ENCODE results near the gene PRPF6. TPM values are rescaled to one million over a fixed set of nuclear protein-coding genes. Genes with fewer than 3 reads are reported as not detected.
A peak's percentile ranks its signal among the peaks of the same experiment; 100 is the strongest.

PRPF6 gene
- total RNA-seq, 1 donor, result 55.4 TPM

DNA sequence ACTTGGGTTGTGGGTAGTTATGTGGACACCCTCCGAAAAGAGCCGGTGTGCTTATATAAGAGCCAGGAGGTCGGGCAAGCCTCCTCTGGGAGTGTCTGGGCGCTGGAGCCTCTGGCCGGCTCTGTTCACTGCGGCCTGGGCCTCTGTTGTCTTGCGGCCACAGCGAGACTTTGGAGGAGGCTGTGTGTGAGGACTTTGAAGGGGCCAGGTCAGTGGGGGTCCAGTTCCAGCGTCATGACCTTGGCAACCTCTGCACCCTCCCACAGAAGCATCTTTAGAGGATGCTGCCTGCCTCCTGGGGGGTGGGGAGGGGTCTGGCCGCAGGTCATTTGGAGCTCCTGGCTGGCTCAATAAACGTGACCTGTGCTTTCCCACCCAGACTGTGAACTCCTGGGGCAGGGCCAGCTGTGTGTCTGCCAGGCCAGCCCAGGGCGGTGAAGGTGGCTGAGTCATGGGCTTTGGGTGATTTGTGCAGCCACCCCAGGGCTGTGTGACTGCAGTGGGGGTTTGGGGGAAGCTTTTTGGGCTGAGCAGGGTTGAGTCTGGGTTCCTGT, 83.3 kb downstream of the PRPF6 start:
- TF ChIP-seq, protein P1, sequence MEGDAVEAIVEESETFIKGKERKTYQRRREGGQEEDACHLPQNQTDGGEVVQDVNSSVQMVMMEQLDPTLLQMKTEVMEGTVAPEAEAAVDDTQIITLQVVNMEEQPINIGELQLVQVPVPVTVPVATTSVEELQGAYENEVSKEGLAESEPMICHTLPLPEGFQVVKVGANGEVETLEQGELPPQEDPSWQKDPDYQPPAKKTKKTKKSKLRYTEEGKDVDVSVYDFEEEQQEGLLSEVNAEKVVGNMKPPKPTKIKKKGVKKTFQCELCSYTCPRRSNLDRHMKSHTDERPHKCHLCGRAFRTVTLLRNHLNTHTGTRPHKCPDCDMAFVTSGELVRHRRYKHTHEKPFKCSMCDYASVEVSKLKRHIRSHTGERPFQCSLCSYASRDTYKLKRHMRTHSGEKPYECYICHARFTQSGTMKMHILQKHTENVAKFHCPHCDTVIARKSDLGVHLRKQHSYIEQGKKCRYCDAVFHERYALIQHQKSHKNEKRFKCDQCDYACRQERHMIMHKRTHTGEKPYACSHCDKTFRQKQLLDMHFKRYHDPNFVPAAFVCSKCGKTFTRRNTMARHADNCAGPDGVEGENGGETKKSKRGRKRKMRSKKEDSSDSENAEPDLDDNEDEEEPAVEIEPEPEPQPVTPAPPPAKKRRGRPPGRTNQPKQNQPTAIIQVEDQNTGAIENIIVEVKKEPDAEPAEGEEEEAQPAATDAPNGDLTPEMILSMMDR (IDR thresholded peaks at IDR 0.05; ENCODE audit: insufficient read depth, low read length), result no peak
- H3K4me3 ChIP-seq (ENCODE audit: low read depth, low read length), result peak overlapping the region; percentile 88
- DNase-seq (ENCODE audit: low read depth), result peak; percentile 56

DNA sequence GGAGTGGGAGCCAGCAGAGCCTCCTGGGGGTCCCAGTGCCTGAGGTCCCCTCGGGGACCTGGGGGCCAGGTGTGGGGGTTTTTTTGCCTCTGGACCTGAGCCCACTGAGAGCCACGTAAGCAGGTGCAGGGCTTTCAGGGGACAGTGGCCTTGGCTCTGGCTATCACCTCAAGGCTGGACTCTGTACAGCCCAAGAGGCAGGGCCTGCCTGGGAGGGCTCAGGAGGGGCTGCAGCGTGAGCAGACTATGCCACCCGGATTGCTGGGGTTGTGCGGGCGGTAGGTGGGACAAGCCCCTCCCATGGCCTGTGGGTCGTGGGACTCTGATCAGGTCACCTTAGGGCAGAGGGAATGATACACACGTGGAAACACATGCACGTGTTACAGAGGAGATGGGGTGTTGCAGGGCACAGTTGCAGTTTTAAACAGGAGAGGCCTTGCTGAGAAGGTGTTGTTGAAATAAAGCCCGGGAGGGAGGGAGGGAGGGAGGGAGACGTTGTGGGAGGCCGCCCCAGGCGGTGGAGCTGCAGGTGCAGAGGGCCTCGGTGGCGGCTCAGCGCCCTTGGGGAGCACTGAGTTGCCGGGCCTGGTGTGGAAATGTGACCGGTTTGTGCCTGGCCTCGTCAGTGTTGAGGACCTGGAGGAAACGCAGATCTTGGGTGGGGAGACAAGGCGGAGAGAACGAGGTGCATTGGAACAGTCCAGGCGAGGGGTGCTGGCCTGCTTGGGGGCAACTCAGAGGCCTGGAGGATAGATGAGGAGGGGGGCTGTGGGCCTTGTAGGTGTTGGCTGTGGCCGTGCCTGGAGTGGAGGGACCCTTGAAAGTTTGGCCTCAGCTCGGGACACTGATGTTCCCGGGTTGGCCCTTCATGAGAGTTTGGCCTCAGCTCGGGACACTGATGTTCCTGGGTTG, 84.4 kb downstream of the PRPF6 start:
- no peak for DNase-seq (ENCODE audit: low read depth)
- TF ChIP-seq, protein P1 (IDR thresholded peaks at IDR 0.05; ENCODE audit: insufficient read depth, low read length), result no peak
- H3K4me3 ChIP-seq (ENCODE audit: low read depth, low read length), result no peak overlapping the region

DNA sequence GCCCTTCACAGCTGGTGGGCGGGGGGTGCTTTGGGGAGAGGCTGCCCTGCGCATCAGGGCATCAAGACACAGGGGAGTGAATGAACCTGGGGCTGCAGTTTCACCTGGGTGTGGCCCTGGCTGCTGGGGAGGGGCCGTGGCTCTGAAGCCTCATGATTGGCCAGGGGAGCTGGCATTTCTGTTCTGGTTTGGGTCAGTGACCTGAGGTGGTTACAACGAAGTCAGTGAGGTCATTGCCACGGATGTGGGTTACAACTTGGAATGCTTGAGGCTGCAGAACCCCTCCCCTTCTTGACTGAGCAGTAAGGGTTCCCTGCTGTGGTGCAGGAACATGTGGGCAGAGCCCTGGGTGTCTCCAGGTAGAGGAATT, 85.0 kb downstream of the PRPF6 start:
- peak; percentile 59 for DNase-seq (ENCODE audit: low read depth)
- no peak overlapping the region for H3K4me3 ChIP-seq (ENCODE audit: low read depth, low read length)
- TF ChIP-seq, protein P1 (IDR thresholded peaks at IDR 0.05; ENCODE audit: insufficient read depth, low read length), result no peak

DNA sequence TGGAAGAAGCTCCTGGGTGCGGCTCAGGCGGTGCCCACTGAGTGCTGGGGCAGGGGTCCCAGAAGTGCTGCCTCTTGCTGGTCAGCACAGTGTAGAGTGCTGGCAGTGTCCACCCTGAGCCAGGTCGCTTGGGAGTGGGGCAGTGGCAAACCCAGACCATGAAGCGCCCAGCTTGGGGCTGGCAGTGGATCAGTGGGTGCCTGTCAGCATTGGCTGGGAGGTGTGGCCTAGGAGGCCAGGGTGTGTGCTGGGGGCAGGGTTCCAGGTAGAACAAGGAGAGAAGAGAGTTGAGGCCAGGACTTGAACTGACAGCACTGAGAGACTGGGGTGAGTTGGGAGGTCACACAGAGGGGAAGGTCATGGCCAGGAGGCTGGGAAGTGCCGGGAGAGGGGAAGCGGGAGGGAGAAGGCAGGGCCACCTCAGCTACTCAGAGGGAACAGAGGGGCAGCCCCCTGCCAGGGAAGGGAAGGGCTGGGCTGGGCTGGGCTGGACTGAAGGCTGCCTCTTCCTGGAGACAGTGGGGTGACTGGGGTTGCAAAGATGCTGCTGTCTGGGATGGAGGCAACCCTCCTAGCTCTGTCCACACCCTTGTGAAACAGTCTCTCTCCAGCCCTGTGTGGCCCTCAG, 86.2 kb downstream of the PRPF6 start:
- DNase-seq (ENCODE audit: low read depth), result no peak
- H3K4me3 ChIP-seq (ENCODE audit: low read depth, low read length), result no peak overlapping the region
- TF ChIP-seq, protein P1 (IDR thresholded peaks at IDR 0.05; ENCODE audit: insufficient read depth, low read length), result no peak

DNA sequence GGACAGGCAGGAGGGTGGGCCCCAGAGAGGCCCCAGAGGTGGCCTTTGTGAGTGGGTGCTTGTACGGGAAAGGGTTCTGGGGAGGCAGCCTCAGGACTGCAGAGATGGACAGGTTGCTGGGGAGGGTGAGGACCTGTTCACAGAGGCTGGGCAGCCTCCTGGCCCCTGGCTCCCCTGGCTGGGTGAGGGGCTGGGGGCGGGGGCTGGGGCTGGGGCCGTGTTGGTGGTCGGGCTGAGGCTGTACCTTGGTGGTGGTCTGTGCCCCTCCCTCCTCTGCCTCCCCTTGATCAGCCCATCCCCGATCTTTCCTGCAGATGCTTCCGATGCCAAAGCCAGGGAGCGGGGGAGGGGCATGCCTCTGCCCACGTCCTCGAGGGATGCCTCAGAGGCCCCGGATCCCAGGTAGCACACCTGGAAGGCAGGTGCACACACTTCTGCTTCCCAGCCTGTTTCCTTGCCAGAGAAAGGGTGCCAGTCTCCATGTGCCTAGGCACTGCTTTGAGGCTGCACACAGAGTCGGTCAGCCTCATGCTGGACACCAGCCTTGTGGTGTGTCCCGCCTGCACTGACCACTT, 86.9 kb downstream of the PRPF6 start:
- H3K4me3 ChIP-seq (ENCODE audit: low read depth, low read length), result no peak overlapping the region
- DNase-seq (ENCODE audit: low read depth), result no peak
- TF ChIP-seq, protein P1 (IDR thresholded peaks at IDR 0.05; ENCODE audit: insufficient read depth, low read length), result no peak

DNA sequence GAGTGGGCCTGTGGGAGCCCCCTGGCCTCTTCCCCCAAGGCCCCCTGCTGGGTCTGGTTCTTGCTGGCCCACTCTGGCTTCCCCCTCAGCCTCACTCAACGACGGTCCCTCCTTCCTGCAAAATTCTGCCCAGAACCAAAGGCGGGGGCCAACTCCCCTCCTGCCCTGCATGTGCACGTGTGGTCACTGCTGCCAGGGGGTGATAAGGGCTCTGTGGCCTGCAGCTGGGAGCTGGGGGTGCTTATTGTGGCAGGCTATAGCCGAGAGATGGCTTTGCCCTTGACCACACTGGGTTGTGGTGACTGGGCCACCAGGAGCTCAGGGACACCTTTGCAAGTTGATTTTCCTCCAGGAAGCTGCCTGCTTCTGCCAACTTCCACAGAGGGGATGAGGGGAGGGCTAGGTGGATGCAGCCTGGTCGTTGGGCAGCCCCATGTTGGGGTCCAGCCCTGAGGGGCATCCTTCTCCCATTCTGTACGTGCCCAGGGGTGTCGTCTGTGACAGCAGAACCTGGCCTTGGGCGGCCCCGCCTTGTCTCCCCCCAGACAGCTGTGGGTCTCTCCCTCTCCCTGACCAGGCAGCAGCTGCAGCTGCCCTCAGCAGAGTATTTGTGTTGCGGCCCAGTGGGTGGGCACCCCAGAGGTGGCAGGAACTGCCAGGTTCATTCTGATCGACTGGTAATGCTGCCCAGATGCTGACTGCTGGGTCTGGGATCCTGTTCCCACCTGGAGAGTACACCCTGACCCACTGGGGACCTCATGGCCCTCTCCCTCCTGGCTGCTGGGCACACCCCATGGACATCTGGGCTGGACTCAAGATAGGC, 87.7 kb downstream of the PRPF6 start:
- TF ChIP-seq, protein P1 (IDR thresholded peaks at IDR 0.05; ENCODE audit: insufficient read depth, low read length), result no peak
- no peak overlapping the region for H3K4me3 ChIP-seq (ENCODE audit: low read depth, low read length)
- DNase-seq (ENCODE audit: low read depth), result no peak
